Inferior parietal cortex (tissue), 1 donor: ENCODE measurements around the gene TRIP13.

Experiments used
- DNase-seq: peaks from one replicate; pipeline ENCODE4 v3.0.0-alpha.2; 2016; ENCODE audit errors: extremely low spot score

Gene TRIP13

DNA sequence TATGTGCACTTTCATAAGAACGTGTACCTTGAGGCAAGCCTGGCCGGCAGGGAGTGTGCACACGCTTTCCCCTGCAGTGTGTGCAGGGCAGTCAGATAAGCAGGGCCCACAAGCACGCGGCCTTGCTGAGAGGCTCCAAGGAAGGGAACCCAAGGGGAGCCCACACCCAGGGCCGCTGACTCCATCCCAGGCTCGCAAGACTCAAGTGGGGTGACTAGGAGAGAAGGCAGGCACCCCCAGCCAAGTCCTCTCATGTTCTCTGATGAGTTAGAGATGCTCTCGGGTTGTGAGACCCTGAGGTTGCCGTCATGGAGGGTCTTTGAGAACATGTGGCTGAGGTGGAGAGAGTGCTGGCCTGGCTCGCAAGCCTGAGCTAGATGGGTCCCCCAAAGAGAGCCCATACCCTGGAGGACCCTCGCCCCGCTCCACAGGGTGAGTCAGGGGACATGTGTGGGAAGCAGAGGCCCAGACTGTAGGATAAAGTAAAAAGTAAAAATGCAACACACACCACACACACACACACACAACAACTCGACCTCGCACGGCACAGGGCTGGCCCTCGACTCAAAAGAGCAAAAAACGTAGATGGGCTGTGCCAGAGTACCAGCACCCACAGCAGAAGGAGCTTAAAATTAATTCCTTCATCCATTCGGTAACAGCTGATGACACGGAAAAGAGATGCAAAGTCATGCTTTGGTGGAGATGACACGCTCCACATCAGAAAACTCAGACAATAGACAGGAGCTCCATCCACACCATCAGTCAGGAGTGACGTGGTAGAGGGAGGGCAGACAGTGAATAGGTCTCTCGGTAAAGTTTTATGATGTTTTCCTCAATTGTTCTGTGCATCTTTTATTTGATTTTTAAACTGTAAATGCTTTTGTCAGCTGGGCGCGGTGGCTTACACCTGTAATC, 61.1 kb downstream of the TRIP13 start:
- no peak for DNase-seq

DNA sequence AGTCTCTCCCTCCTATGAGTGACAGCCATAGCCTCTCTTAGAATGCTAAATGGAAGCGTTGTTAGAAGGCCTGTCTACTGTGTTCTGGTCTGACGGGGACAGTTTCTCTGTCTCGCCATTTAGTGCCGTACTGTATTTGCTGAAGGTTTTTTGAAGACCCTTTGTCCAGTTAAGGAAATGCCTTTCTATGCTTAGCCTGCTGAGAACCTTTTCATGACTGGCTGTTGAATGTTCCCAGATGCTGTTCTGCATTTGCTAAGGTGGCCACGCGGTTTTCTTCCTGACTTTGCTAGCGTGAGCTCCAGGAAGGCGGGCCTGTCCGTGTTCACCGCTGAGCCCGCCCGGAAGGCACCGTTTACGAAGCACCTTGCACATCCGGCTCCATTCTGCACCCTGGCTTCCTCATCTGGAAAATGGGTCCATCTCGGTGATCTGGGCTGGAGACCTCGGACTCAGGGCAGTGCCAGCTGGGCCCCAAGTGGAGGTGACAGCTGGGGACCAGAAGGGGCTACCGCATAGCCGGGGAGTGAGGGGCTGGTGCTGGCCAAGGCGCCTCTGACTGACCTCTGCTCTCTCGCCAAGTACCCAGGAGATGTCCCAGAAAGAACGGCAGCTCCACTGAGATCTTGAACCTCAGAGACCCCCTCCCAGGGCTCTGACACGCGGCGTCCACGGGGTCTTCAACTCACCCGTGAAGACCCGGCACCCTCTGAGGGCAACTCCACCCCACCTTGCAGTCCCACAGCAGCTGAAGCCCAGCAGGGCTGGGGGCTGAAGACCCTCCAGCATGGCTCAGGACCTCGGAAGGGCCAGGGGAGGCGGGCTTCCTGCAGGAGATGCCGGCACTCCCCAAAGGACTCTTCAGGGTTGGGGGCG, 63.4 kb downstream of the TRIP13 start:
- DNase-seq, result no peak

DNA sequence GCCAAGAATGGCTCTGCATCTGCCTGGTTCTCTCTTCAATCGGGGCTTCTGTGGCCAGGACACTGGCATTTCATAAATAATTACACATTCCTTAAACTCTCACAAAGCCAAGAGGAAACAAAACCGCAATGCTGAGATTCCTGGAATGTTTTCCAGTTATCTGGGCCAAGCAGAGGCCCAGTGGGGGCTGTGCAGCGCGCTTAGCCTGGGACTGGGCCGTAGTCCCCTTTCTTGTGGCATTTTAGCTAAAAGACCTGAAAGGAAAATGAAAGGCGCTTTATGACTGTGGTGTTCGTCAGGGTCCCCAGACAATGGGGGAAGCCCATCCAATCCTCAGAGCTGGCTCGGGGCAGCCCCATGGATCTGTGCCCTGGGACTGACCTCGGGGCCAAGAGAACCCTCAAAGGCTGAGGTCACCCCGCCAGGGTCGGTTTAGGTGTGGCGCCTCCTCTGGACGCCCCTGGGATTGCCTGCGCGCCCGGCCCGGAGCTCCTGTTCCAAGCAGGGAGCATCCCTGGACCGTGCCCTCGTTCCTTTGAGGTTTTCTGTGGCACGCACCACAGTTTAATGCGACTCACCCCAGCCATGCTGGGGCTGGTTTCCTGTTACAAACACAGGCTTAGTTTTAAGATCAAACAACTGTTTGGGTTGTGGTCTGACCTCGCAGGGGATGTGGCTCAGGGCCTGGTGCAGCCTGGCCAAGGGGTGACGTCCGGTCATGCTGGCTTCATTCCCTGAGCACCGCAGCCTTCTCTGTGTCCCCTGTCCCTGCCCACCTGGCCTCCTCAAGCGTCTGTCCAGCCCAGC, 64.5 kb downstream of the TRIP13 start:
- no peak for DNase-seq

DNA sequence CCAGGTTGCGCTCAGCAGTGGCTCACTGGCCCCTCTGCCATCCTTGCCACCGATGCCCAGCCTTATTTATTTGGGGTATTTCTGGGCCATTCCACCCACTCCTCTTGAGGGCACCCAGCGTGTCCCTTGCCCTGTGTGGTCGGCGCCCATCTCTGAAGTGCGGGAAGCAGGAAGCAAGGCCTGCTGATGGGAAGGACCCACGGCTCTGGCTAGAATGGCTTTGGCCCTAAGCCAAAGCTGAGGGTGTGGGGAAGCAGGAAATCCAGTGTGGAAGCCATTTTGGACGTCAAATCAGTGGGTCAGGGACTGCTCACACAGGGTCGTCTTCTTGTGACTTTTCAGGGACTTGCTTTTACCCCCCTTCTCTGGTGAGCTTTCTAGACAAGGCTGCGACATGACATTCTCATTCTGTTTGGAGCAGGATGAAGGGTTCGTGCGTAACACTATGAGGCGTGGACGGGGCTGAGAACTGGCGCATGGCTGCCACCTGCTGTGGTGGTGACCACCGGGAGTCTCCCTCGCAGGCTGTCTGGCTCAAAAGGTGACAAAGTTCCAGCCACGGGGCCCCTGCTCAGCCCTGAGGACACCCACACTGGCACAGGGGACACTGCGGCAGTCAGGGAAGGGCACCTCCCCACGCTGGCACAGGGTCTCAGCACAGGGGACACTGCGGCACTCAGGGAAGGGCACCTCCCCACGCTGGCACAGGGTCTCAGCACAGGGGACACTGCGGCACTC, 65.2 kb downstream of the TRIP13 start:
- DNase-seq, result no peak

DNA sequence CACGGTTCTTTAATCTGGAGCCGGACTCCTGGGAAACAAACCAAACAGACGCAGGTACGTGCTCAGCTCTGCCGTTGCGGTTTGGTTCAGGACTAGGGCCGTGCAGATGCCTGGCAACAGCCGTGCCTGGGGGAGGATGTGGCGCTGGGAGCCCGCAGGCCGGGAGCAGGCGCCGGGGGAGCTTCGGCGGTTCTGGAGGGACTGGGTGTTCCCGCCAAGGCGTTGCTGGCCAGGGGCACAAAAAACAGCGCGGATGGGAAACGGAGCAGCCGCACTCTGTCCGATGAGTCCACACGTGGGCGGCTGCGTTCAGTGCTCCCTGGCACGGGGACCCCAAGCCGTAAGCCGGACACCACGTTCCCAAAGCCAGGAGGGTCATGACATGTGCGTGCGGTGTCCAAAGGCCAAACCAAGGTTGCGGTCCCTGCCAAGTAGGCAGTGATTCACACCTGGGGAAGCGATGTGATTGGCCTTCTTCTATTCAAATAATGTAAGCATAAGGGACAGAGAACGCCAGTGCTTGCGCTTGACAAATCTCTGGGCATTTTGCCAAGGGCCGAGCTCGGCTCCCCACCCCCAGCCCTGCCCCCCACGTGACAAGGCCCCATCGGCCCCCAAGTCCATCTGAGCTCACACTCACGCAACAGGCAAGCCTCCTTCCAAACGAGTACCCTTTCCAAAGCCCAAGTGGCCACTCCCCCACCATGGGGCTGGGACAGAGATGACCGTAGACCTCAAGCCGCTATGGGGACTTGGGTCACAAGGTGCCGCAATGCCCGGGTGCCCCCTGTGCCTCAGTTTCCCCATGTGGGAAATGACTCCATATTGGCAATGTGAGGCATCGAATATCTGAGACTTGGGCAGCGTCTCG, 66.3 kb downstream of the TRIP13 start:
- DNase-seq, result no peak

DNA sequence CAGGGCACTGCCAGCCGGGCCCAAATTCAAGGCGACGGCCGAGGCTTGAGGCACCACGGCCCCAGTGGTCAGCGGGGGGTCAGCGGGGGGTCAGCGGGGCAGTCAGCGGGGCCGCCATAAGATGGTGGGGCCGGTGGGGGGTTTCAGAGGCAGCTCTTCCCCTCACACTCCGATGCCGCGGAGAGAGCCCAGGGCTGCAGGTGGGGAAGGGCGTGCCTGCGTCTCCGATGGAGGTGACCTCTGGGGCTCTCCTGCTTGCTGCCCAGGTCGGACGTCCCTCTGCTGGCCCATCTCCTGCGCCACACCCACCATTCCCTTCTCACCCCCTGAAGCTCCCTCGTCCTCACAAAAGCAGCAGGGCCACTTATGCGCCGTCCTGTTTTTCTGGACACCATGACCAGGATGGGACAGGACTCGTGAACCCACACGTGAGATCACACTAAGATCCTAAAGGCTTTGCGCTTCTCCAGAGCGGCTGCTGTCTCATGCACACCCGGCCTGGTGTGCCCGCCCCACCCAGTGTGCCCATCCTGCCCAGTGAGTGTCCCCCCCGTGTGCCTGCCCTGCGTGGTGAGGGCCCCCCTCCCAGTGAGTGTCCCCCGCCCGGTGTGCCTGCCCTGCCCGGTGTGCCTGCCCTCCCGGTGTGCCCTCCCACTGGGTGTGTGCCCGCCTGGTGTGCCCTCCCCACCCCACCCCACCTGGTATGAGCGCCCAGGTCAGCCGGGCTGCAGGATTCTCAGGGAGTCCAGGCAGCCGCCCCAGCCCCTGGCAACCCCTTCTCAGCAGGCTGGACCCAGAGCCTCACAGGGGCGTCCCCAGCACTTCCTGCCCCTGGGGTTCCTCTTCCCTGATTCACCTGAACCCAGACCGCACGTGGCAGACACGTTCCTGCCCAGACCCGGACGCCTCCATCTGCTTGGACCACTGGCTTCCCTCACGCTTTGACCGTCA, 67.2 kb downstream of the TRIP13 start:
- DNase-seq, result no peak

DNA sequence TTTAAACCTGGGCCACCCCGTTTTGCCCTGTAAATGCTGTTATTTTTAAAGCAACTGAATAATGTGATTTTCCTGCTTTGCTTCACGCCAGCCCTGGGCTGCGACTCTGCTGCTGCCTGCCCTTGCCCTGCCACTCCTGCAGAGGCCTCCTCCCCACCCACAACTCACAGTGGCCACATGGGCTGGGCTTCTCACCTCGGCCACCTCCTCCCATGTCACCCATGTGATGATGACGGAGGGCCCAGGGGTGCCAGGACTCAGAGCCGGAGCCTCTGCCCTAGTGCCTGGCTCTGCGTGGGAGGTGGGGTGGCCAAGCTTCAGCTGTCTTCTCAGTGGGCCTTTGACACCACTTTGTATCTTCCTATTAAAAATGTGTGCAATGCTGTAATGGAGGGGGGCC, 67.9 kb downstream of the TRIP13 start:
- DNase-seq, result no peak

DNA sequence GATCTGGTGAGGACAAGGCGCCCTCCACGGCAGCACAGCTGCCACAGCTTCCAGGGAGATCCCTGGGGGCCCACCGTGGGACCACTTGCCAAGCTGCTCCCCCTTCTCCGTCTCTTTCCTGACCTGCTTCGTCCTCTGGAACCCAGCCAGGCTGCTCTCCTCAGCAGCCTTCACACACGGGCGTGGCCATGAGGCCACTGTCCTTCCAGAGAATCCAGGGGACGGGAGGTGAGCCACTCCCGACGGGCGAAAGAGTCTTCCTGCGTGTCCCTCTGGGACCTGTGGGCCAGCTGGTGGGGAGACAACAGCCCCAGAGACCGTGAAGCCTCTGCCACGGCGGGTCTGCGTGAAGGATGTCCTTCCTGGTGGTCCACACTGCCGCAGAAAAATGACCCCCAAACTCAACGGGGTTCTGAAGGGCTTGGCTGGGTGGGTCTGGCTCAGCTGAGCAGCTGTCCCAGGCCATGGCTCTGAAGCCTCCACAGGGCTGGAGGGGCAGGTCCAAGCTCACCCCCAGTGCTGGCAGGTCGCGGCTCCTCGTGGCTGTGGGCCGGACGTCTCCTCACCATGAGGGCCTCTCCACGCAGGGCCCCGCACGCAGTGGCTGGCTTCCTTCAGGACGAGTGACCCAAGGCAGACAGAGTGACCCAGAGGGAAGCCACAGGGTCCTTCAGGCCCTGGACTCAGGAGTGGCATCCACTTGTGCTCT, 68.5 kb downstream of the TRIP13 start:
- no peak for DNase-seq

DNA sequence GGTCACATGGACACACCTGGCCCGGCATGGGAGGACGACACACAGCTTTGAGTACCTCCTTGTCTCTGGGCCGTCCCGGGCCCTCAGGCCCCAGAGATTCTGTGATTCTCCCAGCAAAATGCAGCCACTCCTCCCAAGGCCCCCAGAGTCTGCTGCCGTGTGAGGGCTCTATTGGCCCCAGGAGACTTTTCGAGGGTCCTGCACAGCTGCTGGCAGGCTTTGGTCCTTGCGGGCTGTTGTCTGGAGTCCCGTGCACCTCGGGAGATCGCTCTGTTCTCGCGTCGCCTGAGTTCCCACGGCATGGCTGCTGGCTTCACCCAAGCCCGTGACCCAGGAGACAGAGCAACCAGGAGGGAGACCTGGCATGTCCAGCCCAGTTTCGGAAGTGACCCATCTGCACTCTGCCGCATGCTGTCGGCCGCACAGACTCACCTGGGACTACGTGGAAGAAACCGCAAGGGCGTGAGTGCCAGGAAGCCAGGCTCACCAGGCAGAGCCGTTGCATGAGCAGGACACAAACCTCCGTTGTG, 69.1 kb downstream of the TRIP13 start:
- DNase-seq, result no peak

DNA sequence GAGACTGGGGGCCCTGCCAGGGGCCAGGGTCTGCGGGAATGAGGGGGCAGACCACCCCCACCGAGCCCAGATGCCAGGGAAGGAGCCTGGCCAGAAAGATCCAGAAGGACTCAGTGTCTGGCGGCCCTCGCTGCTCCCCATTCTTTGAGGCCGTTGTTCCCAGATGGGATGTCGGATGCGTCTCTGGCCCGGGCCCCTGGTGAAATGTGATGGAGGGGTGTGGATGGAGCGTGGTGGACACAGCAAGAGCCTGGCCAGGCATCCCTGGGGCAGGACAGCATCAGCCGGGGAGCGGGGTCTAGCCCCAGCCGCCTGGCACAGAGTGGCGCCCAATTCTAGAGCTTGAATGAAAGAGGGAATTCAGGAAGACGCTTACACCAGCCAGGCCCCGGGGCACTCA, 69.7 kb downstream of the TRIP13 start:
- DNase-seq, result no peak

DNA sequence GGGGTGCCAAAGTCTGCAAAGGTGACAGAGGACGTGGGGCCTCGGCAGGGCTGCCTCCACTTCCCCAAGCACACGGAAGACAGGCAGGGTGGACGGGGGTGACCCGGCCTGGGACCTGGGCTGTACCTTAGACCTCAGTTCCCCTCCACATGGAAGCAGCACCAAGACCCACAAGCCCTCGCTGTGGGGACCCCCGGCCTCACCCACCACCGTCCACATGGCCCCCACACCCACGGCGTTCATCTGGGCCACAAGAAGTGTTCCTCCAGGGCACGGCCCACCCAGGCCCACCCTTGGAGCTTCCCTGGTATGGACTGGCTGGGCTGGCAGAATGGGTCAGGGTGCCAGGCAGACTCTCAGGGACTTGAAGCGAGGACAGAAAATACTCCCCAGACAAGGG, 70.1 kb downstream of the TRIP13 start:
- no peak for DNase-seq

DNA sequence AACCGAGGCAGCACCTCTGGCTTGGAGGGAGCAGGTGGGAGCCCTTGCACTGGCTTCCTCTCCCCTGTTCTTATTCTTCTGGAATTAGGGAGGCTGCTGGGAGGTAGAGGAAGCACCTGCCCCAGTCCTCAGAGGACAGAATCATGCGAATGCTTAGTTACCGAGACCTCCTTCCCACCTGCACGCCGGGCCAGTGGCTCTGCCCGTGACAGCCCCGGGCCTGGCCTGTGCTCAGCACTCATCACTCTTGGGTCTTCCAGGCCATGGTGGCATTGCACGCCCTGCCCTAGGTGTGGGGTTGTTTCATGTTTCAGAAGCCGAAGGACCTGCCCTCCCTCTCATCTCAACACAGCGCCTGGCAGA, 70.6 kb downstream of the TRIP13 start:
- no peak for DNase-seq

DNA sequence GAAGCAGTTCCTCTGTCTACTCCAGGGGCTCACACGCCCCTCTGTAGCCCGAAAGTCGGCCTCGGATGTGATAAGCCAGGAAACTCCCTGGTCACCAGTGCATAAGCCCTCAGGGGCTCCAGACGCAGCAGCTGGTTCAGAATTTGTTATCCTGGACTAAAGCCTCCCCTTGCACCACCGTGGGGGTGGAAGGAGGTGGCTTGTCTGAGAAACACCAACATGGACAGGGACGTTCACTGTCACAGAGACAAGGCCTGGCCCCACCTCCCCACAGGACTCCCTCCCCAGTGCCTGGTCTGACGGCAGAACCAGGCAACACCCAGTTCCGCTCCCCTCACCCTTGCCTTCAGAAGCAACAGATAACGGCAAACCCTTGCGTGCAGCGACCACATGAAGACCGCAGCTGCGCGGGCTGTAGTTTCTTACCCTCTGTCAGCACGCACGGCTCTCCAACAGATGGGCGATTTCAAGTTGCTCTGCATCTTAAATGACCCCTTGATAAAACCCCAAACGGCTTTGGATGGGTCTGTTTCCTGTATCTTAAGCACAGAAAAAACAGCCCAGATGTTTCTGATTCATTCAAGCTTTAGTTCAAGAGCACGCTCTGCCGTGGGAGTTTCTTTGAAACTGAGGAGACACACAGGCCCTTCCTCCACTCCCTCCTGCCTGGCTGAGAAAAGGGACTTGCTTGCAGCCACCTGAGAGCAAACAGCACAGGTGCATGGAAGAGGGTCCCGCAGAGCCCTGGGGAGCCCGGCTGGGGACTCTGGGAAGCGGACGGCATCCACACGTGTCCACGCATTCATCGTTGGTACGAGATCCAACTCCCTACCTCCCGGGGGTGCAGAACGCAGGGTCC, 71.2 kb downstream of the TRIP13 start:
- DNase-seq, result no peak

DNA sequence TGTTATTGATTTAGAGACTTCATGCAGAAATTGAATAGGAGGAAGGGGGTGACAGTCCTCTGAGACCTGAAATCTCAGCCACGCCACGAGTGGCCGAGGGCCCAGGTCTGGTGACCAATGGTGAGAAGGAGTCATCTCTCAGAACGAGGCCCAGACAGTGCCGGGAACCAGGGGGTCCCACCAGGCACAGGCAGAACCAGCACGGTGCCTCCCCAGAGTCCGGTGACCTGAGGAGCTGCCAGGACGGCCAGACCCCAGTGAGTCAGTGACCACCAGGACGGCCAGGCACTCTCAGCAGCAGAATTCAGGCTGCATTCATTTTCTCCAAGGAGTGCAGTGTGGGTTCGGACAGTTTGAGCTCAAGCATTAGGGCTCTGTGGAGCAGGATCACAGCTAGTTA, 72.1 kb downstream of the TRIP13 start:
- DNase-seq, result no peak

DNA sequence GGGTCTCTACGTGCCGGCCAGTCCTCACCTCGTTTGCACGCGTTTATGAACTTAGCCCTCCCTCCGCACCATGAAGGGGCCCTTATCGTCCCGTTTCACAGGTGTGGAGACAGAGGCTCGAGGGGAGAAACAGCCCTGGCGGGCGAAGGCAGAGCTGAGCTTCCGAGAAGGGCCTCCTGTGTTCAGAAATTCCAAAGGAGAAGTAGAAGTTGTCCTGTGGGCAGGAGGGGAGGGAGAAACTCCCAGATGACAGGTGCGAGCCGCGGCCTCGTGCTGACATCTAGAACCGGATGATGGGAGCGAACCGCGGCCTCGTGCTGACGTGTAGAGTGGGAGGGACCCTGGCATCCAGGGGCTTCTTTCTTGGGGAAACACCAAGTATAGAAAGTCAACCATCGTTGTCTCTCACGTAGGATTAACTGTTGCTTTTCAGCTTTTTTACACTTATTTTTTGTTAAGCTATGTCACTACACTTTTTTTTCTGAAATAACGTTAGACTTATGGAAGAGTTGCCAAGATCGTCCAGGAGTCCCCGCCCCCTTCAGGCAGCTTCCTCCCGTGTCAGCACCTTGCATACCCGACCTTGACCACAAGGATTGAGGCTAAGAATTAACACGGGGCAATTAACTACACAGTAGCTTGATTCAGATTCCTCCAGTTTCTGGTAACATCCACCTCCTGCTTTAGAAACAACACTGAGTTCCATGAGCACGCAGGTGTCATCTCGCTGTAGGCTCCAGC, 73.1 kb downstream of the TRIP13 start:
- DNase-seq, result no peak

DNA sequence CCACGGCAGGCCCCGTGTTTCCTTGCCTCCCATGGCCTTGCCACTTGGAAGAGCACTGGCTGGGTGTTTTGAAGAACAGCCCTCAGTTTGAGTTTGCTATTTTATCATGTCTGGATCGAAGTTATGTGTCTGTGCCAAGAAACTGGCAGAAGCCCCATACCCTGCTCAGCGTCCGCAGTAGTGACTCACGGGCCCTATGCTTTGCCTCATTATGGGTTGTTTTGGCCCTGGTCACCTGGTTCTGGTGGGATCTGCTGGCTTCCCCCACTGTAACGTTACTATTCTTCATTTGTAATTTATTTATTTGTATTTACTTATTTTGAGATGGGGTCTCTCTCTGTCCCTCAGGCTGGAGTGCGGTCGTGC, 73.6 kb downstream of the TRIP13 start:
- no peak for DNase-seq

DNA sequence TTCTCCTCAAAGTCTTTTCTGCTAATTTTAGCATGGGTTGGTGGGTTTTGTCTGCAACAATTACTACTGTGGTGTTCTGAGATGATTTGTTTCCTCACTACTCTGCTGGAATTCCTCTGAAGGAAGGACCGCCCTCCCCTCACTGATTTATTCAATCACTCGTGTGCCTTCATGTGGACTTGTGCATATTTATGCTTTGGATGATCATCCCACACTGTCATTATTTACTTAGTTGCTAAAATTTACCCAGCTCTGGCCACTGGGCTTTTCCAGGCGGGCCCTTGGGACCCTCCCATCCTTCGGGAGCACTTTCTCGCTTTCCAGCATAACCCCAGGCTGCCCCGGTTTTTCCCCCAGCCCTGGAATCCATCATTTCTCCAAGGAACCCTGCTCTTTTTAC, 74.3 kb downstream of the TRIP13 start:
- no peak for DNase-seq
